Mucosa of stomach (tissue), 1 donor: ENCODE measurements around the gene PALD1.

ENCODE experiments used
- H3K27me3 ChIP-seq: one replicate; pipeline ENCODE4 v1.7.0; 2013; ENCODE audit warnings: mild to moderate bottlenecking, low read length; ENCODE audit not compliant: control insufficient read depth, insufficient read depth
- H3K36me3 ChIP-seq: one replicate; pipeline ENCODE4 v1.7.0; 2013; ENCODE audit warnings: low read length; ENCODE audit not compliant: control insufficient read depth, insufficient read depth
- H3K4me1 ChIP-seq: one replicate; pipeline ENCODE4 v1.7.0; 2013; ENCODE audit warnings: mild to moderate bottlenecking, low read length; ENCODE audit not compliant: control insufficient read depth, insufficient read depth
- H3K4me3 ChIP-seq: one replicate; pipeline ENCODE4 v1.7.0; 2013; ENCODE audit warnings: low read length
- H3K9ac ChIP-seq: one replicate; pipeline ENCODE4 v1.7.0; 2013; ENCODE audit warnings: mild to moderate bottlenecking, low read length, moderate library complexity
- H3K9me3 ChIP-seq: one replicate; pipeline ENCODE4 v1.7.0; 2013; ENCODE audit warnings: mild to moderate bottlenecking, low read length, moderate library complexity; ENCODE audit not compliant: control insufficient read depth
- donor health status: Pancreatic carcinoma.

PALD1 gene

GRCh38 chr10:70549351-70549961 lies 70.9 kb downstream of the PALD1 start:
- H3K27me3 ChIP-seq: no peaks in the 10 kb centered on the region
- no peaks in the 10 kb centered on the region for H3K36me3 ChIP-seq
- H3K9ac ChIP-seq: no peak overlapping the region
- no peak overlapping the region for H3K4me3 ChIP-seq
- no peaks in the 10 kb centered on the region for H3K9me3 ChIP-seq
- H3K4me1 ChIP-seq: peaks cover 6% of the 10 kb centered on the region

DNA sequence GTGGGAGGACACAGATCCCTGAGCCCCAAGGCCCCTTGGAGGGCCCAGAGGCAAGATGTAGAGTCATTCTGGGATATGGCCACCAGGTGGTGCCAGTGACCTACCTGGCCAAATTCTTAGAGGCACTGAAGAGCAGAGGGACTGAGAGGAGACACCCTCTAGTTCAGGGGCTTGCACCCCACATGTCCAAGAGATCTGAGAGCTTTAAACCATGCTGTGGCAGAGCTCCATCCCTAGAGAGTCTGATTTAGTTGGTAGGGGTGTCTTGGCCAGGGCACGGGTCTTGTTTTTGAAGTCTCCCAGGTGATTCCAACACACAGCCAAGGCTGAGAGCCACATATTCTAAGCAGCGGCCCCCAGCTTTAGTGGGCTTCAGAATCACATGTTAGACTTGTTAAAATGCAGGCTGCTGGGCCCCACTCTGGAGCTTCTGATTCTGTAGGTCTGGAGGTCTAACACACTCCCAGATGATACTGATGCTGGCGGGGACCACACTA lies 71.4 kb downstream of the PALD1 start:
- peaks cover 6% of the 10 kb centered on the region for H3K4me1 ChIP-seq
- H3K9ac ChIP-seq: no peak overlapping the region
- no peaks in the 10 kb centered on the region for H3K9me3 ChIP-seq
- no peaks in the 10 kb centered on the region for H3K36me3 ChIP-seq
- H3K27me3 ChIP-seq: no peaks in the 10 kb centered on the region
- no peak overlapping the region for H3K4me3 ChIP-seq

DNA sequence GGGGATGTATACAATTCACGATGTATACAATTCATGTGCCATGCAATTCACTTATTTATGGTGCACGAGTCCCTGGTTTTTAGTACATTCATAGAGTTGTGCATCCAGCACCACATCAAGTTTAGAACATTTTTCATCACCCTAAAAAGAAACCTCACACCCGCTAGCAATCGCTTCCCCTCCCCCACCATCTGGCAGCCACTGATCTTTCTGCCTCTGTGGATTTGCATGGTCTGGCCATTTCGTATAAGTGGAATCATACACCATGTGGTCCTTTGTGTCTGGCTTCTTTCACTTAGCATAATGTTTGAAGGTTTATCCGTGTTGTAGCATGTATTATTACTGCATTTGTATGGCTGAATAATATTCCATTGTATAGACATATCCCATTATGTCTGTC lies 71.9 kb downstream of the PALD1 start:
- H3K4me3 ChIP-seq: no peak overlapping the region
- H3K27me3 ChIP-seq: no peaks in the 10 kb centered on the region
- peaks cover 6% of the 10 kb centered on the region for H3K4me1 ChIP-seq
- no peak overlapping the region for H3K9ac ChIP-seq
- H3K36me3 ChIP-seq: no peaks in the 10 kb centered on the region
- no peaks in the 10 kb centered on the region for H3K9me3 ChIP-seq

- no peaks in the 10 kb centered on the region for H3K36me3 ChIP-seq
- no peak overlapping the region for H3K4me3 ChIP-seq
- H3K27me3 ChIP-seq: no peaks in the 10 kb centered on the region
- H3K4me1 ChIP-seq: peaks cover 6% of the 10 kb centered on the region
- no peak overlapping the region for H3K9ac ChIP-seq
- H3K9me3 ChIP-seq: no peaks in the 10 kb centered on the region
Observed at GRCh38 chr10:70551466-70551865, 72.9 kb downstream of the PALD1 start.

GRCh38 chr10:70551971-70552422 lies 73.4 kb downstream of the PALD1 start:
- H3K9me3 ChIP-seq: no peaks in the 10 kb centered on the region
- H3K27me3 ChIP-seq: no peaks in the 10 kb centered on the region
- H3K36me3 ChIP-seq: no peaks in the 10 kb centered on the region
- H3K4me1 ChIP-seq: peaks cover 6% of the 10 kb centered on the region
- no peak overlapping the region for H3K4me3 ChIP-seq
- H3K9ac ChIP-seq: no peak overlapping the region

GRCh38 chr10:70552586-70552985 lies 74.0 kb downstream of the PALD1 start:
- Histone ChIP-seq H3K27me3 (no peaks in the 10 kb centered on the region), H3K36me3 (no peaks in the 10 kb centered on the region), H3K9ac (no peak overlapping the region), H3K4me3 (no peak overlapping the region), H3K4me1 (peaks cover 6% of the 10 kb centered on the region), H3K9me3 (no peaks in the 10 kb centered on the region)

GRCh38 chr10:70555371-70555770 lies 76.8 kb downstream of the PALD1 start:
- H3K36me3 ChIP-seq: no peaks in the 10 kb centered on the region
- H3K4me3 ChIP-seq: no peak overlapping the region
- H3K4me1 ChIP-seq: peaks cover 18% of the 10 kb centered on the region
- H3K9ac ChIP-seq: no peak overlapping the region
- no peaks in the 10 kb centered on the region for H3K27me3 ChIP-seq
- H3K9me3 ChIP-seq: no peaks in the 10 kb centered on the region

DNA sequence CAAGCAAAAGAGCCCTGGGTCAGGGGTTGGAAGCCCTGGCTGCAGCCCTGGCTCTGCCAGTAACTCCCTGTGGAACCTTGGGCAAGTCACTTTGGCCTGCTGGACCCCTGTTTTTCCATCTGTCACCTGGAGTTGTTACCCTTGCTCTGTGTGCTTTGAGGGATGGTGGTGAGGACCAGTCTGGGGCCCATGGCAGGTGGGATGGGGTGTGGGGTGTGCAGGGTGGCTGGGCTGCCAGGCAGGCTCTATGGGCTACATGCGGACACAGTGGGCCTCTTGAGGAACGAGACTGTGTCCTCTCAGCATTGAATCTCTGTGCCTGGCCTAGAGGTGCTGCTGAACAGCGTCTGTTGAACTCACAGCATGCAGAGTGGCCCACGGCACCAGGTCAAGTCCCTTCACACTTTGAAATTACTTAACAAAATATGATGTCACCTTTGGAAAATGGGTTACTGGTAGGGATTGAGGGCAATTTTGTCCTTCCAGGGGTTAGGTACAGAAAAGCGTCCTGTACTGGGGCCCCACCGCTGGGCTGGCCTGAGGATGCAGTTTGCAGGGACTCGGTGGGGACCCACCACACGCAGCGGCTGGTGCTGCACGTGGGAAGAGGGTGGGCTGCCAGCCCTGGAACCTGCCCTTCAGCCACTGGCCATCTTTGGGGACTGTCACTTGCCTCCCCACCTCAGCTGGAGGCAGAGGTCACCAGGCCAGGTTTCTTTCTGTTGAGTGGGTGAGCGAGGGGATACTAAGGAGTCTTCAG lies 78.7 kb downstream of the PALD1 start:
- Histone ChIP-seq H3K36me3 (no peaks in the 10 kb centered on the region), H3K4me3 (no peak overlapping the region), H3K9ac (no peak overlapping the region), H3K4me1 (peaks cover 18% of the 10 kb centered on the region), H3K9me3 (no peaks in the 10 kb centered on the region), H3K27me3 (no peaks in the 10 kb centered on the region)

- H3K36me3 ChIP-seq: no peaks in the 10 kb centered on the region
- no peak overlapping the region for H3K9ac ChIP-seq
- peaks cover 17% of the 10 kb centered on the region for H3K4me1 ChIP-seq
- no peak overlapping the region for H3K4me3 ChIP-seq
- H3K9me3 ChIP-seq: no peaks in the 10 kb centered on the region
- no peaks in the 10 kb centered on the region for H3K27me3 ChIP-seq
Observed at GRCh38 chr10:70557876-70558275, 79.3 kb downstream of the PALD1 start.

DNA sequence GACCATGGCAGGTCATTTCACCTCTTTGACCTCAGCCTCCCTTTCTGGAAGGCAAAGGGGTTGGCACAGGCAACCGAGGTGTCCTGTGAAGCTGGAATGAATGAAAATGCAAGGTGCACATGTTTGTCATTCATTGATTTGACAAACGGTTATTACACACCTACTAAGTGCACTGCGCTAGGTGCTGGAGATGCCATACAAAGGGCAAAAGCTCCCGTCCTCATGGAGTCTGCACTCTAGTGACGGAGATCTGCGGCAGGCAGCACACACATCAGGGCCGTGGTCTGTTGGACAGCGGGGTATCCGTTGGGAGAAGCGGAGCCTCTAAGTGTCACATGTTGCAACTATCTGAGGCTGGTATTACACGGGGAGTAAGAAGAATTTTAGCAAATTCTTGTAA lies 79.7 kb downstream of the PALD1 start:
- H3K4me3 ChIP-seq: no peak overlapping the region
- H3K9ac ChIP-seq: no peak overlapping the region
- no peaks in the 10 kb centered on the region for H3K36me3 ChIP-seq
- no peaks in the 10 kb centered on the region for H3K27me3 ChIP-seq
- H3K4me1 ChIP-seq: peaks cover 12% of the 10 kb centered on the region
- H3K9me3 ChIP-seq: no peaks in the 10 kb centered on the region

GRCh38 chr10:70558871-70559810 lies 80.6 kb downstream of the PALD1 start:
- Histone ChIP-seq H3K9me3 (no peaks in the 10 kb centered on the region), H3K4me1 (peaks cover 12% of the 10 kb centered on the region), H3K36me3 (no peaks in the 10 kb centered on the region), H3K9ac (no peak overlapping the region), H3K4me3 (no peak overlapping the region), H3K27me3 (no peaks in the 10 kb centered on the region)

DNA sequence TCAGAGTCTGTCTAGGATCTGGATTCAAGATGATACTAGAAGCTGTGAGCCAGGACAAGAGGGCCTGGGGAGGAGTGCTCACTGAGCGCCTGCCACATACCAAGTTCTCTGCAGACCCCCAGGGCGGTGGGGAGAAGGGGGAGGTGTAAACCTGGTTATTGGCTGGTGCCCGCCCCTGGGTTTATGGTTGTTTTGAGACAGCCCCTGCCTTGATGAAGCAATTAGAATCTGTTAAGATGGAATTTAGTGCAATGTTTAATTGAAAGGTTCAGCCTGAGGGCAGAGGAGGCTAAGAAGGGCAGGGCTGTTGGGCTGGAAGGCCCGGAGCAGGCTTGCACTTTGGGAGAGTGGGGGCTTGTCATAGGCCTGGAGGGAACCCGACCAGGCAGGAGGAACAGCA lies 81.3 kb downstream of the PALD1 start:
- Histone ChIP-seq H3K9ac (no peak overlapping the region), H3K9me3 (no peaks in the 10 kb centered on the region), H3K36me3 (no peaks in the 10 kb centered on the region), H3K4me1 (peaks cover 12% of the 10 kb centered on the region), H3K27me3 (no peaks in the 10 kb centered on the region), H3K4me3 (no peak overlapping the region)
